NCI-H1930 (cell line): ENCODE measurements around the gene NT5C2.

Source experiments
- DNase-seq, 2 experiments: peaks; one replicate each; lab custom pipeline; 2025; lab: John Stamatoyannopoulos, UW

NT5C2 gene

DNA sequence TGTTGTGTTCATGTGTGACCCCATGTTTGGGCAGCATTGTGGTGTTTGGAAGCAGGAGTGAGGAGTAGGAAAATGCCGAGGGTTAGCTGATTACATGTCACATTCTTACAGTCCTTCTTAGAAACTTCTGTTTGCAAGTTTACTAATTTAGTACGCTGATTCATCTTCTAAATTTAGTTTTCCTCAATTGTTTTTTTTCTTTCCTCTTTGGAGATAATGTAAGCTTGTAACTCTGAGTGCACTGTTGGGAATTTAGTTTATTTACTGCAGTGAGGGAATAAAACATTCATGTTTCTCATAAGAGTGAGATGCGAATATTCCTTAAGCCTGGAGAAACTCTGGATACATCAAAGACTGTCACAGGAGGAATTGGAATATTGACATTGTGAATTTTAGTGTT is 135.0 kb downstream of the NT5C2 start:
- no peak for DNase-seq

DNA sequence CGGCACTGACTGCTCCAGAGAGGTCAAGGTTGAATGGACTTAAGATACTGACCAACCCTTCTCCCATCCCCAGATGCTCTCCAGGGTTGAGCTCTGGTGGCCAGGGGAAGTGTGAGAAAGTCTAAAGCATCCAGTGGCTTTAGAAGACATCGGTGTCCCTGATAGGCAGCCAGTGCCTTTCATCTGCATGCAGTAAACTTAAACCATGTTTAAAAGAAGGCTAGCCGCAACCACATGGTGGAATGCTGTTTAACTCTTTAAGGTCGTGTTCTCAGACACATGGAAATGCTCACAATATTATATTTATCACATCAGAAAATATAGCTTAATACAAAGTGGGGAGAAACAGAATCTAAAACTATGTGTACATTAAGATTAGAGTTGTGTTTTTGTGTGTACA is 138.0 kb downstream of the NT5C2 start:
- no peak for DNase-seq

DNA sequence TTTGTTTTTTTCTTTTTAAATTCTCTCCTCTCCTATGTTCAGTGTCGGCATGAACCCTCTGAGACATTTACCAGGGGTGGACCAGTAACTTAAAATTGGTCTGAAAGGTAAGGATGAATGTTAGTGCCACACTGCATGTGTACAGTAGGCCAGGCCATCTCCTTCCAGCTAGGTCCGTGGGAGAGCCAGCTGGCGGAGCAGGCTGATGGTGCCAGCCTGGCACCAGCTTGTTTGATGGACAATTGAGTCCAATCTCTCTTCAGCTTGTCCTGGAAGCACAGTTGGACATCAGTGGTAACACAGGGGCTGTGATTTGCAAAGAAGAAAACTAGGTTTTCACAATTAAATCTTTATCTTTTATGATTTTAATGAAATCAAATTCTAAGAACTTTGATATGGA is 138.5 kb downstream of the NT5C2 start:
- no peak for DNase-seq

DNA sequence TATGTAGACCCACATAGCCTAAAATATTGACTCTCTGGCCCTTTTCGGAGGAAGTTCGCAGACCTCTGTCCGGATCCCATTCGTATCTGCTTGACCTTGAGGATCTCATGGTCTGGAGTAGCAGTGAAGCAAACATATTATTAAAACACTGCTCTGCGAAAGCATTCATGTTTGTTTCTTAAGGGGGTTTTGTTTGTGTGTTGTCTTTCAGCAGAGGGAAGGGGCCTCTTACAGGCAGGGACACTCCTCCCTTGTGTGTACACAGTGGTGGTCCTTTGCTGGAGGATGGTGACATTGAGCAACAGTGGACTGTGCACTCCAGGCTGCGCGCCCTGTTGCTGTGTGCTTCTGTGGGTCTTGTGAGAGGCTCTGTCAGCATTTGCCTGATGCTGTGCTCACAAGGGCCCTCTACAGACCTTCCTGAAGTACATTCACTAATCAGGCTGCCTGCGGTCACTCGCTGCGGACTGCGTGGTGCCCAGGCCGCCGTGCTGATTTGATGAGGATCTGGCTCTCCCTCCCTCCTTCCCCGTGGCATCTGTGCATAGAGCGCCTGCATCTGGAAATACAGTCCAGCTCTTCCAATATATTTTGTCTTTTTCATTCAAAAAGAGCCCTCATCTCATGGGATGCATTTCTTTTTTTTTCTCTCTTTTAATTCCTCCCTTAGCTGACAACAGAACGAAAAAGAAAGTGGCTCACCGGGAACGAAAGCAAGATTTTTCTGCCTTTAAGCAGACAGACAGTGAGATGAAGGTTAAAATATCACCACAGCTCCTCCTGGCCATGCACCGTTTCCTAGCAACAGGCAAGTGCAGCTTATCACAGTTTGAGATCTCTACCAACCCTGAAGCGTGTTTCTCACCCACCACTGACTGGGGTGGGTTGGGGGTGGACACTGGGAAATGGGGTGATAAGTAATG is 139.2 kb downstream of the NT5C2 start:
- no peak for DNase-seq

DNA sequence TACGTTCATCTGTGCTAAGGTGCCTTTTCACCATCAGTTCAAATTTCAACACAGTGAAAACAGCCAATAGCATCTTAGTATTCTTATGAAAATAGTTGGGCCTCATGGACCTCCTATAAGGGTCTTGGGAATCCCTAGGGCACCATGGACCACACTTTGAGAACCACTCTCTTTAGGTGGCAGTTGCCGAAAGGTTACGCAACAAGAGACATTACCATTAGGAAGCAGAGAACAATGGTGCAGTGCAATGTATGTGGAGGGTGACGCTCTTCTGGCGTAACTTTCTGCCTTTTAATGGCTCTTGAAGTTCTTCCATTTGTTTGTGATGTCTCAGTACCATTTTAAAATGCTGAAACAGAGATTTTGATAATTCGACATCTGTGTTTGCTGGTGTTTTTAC is 143.8 kb downstream of the NT5C2 start:
- no peak for DNase-seq

DNA sequence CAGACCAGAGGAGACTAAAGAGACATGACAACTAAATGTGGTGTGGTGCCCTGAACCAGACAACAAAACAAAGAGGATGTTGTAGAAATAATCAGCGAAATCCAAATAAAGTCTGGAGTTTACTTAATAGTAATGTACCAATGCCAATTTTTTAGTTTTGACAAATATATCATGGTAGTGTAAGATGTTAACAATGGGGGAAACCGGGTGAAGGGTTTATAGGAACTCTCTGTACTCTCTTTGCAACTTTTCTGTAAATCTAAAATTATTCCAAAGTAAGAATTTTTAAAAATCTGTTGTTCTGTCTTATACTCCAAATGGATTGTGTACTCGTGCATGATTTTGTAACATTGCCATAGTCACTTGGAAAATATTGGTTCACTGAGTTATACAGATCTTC is 145.7 kb downstream of the NT5C2 start:
- DNase-seq, result no peak

DNA sequence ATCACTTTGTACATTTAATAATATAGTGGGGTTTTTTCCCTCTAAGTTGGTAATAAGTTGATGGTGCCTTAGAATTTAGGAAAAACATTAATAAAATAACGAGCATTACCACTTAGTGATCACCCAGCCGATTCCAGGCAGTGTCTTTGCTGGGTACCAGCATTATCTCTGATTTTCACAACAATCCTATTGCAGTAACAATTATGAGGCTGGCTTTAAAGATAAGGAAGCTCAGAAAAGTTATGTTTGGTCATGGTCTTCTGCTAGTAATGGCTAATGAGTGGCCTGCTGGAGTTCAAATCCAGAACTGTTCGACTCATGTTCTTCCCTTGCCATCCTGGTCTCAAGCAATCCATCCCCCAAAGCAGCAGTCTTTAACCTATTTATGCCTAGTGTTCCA is 147.1 kb downstream of the NT5C2 start:
- no peak for DNase-seq

DNA sequence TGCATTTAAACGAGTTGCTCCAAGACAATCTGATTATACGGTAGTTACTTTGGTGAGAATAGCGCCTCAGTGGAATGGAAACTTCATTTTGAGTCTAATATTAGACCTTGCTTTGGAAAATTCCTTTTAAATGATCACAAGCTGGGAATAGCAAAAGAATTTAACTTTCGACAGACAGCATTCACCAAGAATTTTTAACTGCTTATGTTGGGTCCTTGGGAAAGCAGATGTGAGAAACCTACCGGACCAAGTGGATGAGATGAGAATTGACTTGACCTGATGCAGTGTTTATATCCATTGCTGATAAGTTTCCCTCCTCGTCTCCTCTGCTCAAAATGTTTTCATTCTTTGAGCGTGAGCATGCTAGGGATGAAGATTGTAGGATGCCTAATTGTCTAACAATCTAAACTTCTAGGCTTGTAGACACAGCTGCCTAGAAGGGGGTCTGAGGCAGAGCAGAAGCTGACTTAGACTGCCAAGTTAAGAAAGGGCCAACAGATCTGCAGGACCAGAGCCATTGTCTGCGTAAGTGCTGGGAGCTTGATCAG is 148.1 kb downstream of the NT5C2 start:
- DNase-seq, result no peak

DNA sequence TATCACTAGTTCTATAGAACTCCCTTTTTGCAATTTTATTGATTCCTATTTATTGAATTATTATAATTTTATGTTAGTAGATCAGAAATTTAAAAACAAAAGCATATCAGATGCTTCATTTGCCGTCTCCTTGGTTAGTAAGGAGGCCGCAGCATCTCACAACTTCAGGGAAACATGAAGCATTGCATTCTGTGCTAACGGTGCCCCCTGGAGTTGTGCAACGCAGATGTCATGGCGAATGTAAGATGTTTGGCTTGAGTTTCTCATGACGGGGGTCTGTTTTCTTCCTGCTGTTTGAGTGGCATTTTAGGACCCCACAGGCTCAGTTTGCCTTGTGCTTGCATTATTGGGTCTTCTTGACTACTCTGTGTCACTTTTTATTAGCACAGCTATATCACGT is 150.2 kb downstream of the NT5C2 start:
- DNase-seq, result no peak

DNA sequence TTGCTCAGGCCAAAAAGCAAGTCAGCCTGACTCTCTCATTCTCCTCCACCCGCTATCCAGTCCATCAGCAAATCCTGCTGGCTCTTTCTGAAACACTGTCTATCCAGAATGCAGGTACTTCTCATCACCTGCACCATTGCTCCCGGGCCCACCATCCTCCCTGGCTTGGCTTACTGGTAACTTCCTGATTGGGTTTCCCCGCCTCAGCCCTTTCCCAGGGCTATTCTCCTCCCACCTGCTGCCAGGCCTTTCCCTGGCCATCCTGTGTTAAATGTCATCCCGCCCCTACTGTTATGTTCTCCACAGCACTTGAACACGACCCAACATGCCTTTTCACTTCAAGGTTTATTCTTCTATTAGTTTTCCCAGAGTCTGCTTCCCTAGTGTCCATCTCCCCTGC is 150.9 kb downstream of the NT5C2 start:
- no peak for DNase-seq

DNA sequence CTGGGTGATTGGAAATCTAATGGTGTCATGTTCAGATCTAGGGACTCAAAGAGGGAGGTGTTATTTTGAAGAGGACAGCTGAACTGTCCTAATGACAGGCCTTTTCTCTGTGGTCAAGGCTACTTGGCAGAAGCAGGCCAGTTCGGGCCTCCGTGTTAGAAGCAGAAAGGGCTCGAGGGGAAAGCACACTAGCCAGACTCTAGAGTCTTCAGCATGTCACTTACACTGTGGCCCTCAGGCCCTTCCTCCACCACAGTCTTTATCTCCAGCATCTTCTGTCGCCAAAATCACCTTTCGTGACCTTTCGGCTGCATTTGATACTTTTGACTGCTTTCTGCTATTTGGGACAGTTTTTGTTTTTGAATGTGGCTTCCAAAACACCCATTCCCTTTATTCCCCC is 151.7 kb downstream of the NT5C2 start:
- no peak for DNase-seq

DNA sequence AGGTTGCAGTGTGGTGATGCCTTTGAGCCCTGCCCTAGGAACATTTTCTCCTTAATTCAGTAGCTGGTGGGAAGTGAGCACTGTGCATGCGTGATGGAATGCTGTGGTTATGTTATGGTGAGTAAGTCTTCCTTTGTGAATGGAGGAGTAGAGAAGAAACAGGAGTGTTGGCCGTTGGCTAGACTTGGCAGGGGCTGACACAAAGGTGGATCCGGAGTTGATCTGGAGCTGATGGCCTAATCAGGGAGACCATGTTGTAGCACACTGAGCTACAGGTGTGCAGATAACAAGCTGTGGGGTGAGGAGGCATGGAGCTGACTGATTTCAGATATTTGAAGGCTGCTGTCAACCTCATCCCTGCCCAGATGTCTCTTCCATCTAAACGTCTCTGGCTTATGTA is 152.7 kb downstream of the NT5C2 start:
- no peak for DNase-seq

DNA sequence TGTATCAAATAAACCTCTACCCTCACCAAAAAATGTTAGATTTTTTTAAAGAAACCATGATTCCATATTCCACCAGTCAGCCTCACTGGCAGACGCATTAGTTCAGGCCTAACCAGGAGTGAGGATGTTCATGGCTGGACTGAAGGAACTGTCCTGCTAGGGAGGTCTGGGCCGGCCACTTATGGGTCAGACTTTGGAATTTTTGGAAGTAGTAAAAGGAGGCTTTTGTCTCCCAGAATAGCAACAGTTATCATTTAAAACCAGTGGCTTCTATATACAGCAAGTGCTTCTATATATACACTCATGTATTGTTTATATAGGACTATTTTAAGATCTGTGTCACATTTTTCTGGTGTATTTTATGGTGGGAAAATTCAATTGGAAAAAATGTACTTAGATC is 154.5 kb downstream of the NT5C2 start:
- DNase-seq, result no peak
